WERI-Rb-1 (cell line): ENCODE data around the gene ZFP1.

Experiments used
- DNase-seq: peaks from one replicate; pipeline ENCODE4 v3.0.0-alpha.2; 2020
- H3K27ac ChIP-seq: fragments of 250-450 bp; sonication (Bioruptor Pico); 2 replicates; pipeline ENCODE4 v1.5.1; 2020; ENCODE audit warnings: mild to moderate bottlenecking, moderate library complexity
- H3K27me3 ChIP-seq: fragments of 250-450 bp; sonication (Bioruptor Pico); 2 replicates; pipeline ENCODE4 v1.5.1; 2021; ENCODE audit warnings: mild to moderate bottlenecking, low read depth, moderate library complexity; ENCODE audit not compliant: insufficient read depth, severe bottlenecking
- H3K36me3 ChIP-seq: fragments of 250-450 bp; sonication (Bioruptor Pico); 2 replicates; pipeline ENCODE4 v1.5.1; 2020; ENCODE audit warnings: mild to moderate bottlenecking, moderate library complexity
- H3K4me3 ChIP-seq: 2 replicates; pipeline ENCODE4 v1.5.1; 2011; ENCODE audit warnings: low read depth, mild to moderate bottlenecking, control low read depth, low read length
- H3K9me3 ChIP-seq: fragments of 250-450 bp; sonication (Bioruptor Pico); 2 replicates; pipeline ENCODE4 v1.5.1; 2021; ENCODE audit warnings: mild to moderate bottlenecking, moderate library complexity; ENCODE audit not compliant: severe bottlenecking
- TF ChIP-seq, protein P1 (sequence below): IDR thresholded peaks from 2 replicates; pipeline ENCODE4 v1.5.1; 2011; ENCODE audit warnings: low read depth, mild to moderate bottlenecking, control low read depth, inconsistent platforms, low read length

Gene ZFP1

DNA sequence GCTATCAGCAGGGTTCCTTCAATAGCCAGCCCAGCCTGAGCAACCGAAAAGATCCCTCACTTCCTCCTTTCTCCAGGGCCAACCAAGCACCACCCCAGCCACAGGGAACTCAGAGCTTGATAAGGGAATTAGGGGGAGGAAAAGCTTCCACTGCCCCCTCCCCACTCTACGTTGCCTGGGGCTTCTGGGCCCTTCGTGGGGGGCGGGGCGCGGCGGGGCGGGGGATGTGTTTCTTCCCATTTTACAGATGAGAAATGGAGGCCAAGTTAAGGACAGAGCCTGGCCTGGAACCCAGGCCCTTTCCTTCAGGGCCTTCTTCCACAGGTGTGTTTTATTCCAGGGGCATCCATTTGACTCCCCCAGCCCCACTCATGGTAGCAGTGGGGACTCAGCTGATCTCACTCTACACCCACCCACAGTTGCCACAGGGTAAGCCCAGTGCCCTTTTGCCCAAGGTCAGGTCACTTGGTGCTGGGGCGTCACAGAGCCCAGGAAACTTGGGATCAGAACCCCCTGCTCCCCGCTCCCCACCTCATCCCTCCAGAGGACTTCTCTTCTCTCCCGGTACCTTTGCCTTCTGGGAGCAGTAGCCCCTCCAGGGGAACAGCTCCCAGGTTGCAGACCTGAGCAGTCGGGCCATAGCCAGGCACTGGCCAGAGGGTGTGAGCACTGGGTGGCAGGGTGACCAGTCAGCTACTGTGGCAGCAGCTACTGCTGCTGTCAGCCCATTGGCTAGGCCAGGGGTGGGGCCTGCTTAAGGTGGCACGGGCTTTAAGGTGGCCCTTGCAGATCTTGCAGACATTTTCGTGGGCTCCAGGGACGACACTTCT is 32.0 kb upstream of the ZFP1 start, which contains the start of gene LDHD:
LDHD (minus strand) TSS at position 700 of the 830 bp plus-strand sequence; CDS start at position 640, 60 bp downstream.
- H3K9me3 ChIP-seq: peaks cover 2% of the 10 kb centered on the region
- H3K27ac ChIP-seq: no peak within 1 kb of the TSS
- DNase-seq: no peak
- no peaks in the 10 kb centered on the region for H3K36me3 ChIP-seq
- no peak within 1 kb of the TSS for H3K4me3 ChIP-seq
- no peaks in the 10 kb centered on the region for H3K27me3 ChIP-seq
- TF ChIP-seq, protein P1, sequence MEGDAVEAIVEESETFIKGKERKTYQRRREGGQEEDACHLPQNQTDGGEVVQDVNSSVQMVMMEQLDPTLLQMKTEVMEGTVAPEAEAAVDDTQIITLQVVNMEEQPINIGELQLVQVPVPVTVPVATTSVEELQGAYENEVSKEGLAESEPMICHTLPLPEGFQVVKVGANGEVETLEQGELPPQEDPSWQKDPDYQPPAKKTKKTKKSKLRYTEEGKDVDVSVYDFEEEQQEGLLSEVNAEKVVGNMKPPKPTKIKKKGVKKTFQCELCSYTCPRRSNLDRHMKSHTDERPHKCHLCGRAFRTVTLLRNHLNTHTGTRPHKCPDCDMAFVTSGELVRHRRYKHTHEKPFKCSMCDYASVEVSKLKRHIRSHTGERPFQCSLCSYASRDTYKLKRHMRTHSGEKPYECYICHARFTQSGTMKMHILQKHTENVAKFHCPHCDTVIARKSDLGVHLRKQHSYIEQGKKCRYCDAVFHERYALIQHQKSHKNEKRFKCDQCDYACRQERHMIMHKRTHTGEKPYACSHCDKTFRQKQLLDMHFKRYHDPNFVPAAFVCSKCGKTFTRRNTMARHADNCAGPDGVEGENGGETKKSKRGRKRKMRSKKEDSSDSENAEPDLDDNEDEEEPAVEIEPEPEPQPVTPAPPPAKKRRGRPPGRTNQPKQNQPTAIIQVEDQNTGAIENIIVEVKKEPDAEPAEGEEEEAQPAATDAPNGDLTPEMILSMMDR: no peak

DNA sequence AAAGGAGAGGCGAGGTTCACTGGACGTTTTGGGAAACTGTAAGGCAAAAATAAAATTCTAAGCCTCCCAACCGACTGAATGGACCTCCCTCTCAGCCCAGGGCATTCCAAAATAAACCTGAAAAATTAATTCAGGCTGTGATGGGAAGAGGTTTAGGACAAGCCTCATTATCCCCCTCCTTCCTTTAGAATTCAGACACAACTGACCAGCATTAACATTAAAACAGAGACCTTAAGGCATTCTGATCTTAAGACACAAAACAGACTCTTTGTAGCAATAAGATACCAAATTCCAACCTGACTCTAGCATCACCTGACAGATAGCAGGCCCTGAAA is 31.4 kb upstream of the ZFP1 start:
- TF ChIP-seq, protein P1: no peak
- no peak overlapping the region for H3K27ac ChIP-seq
- no peaks in the 10 kb centered on the region for H3K36me3 ChIP-seq
- no peak overlapping the region for H3K4me3 ChIP-seq
- no peak for DNase-seq
- H3K9me3 ChIP-seq: peaks cover 8% of the 10 kb centered on the region
- H3K27me3 ChIP-seq: no peaks in the 10 kb centered on the region

DNA sequence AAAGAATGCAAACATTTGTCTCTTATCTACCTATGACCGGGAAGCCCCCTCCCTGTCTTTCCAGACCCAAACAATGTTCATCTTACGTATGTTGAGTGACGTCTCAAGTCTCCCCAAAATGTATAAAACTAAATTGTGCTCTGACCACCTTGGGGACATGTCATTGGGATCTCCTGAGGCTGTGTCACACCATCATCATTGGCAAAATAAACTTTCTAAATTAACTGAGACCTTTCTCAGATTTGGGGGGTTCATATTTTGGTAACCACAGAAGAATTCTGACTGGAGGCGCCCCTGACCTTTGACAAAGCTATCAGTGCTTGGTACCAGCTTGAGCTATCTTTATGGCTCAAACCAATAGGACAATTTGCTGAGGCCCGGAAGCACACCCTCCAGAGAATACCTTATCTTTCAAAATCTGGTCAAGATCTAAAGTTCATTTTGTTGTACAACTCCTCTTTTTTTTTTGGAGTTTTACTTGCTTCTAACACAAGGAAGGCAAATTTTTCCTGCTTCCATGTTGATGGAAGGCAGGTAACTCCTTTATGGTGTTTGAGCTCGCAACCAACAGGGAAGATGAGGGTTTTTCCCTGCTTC is 29.3 kb upstream of the ZFP1 start:
- H3K36me3 ChIP-seq: no peaks in the 10 kb centered on the region
- TF ChIP-seq, protein P1: no peak
- peaks cover 12% of the 10 kb centered on the region for H3K9me3 ChIP-seq
- H3K27me3 ChIP-seq: no peaks in the 10 kb centered on the region
- no peak overlapping the region for H3K27ac ChIP-seq
- H3K4me3 ChIP-seq: no peak overlapping the region
- no peak for DNase-seq

DNA sequence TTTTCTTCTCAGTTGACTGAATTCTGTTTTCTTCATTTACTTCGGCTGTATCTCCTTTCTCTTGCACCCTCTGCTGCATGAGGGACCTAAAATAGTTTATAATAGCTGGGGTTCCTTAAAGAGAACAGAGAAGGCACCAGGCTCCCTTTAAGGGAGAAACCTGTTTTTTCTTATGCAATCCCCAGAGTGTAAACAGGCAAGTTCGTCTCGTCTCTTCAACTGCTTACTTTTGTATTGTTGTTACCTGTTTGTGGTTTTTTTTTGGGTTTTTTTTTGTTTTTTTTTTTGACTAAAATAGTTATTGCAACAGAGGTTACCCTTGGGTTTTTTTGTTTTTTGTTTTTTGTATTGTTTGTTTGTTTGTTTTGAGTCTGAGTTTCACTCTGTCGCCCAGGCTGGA is 28.1 kb upstream of the ZFP1 start:
- Histone ChIP-seq H3K27me3 (no peaks in the 10 kb centered on the region), H3K27ac (no peak overlapping the region), H3K4me3 (no peak overlapping the region), H3K9me3 (peaks cover 12% of the 10 kb centered on the region), H3K36me3 (no peaks in the 10 kb centered on the region)
- TF ChIP-seq, protein P1: no peak
- no peak for DNase-seq

DNA sequence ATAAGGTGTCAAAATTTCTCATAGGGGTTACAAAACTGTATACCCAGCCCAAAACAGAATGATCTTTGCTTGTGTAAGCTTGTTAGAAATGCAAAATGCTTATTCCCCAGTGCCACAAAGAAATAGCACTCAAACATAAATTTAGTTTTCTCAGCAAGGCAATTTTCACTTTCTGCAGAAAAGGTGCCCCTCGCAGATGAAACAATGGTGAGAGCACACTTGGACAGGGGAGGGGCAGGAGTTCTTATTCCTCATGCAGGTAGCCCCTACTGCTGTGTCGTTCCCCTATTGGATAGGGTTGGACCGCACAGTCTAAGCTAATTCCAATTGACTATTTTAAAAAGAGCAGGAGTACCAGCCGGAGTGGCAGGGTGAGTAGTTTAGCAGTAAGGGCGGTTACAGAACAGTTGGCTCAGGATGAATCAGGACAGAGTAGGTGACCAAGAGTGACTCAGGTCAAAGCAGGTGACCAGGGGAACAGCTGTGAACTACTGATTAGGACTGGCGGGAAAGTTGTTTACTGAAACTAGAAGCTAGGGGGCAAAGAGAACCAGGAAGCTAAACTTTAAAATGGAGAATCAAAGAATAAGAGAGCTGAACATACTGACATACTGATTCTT is 26.3 kb upstream of the ZFP1 start:
- TF ChIP-seq, protein P1: no peak
- DNase-seq: no peak
- no peak overlapping the region for H3K4me3 ChIP-seq
- no peaks in the 10 kb centered on the region for H3K36me3 ChIP-seq
- no peak overlapping the region for H3K27ac ChIP-seq
- no peaks in the 10 kb centered on the region for H3K27me3 ChIP-seq
- peaks cover 12% of the 10 kb centered on the region for H3K9me3 ChIP-seq
